Glutamatergic neuron (in vitro differentiated cells): ENCODE measurements around the gene ALAS1. TPM values are rescaled to one million over a fixed set of nuclear protein-coding genes. Genes with fewer than 3 reads are reported as not detected.

Source experiments
- DNase-seq: peaks from one replicate; pipeline ENCODE4 v3.0.0; 2022
- H3K27ac Mint-ChIP-seq: one replicate; pipeline ENCODE4 v1.8.0; 2020; ENCODE audit warnings: mild to moderate bottlenecking, mixed read lengths, inconsistent platforms; ENCODE audit not compliant: unreplicated experiment
- H3K27me3 Mint-ChIP-seq: one replicate; pipeline ENCODE4 v1.8.0; 2020; ENCODE audit warnings: mild to moderate bottlenecking, moderate library complexity, mixed read lengths, inconsistent platforms; ENCODE audit not compliant: unreplicated experiment
- H3K36me3 Mint-ChIP-seq: one replicate; pipeline ENCODE4 v1.8.0; 2020; ENCODE audit warnings: mild to moderate bottlenecking, mixed read lengths, inconsistent platforms; ENCODE audit not compliant: unreplicated experiment
- H3K4me1 Mint-ChIP-seq: one replicate; pipeline ENCODE4 v1.8.0; 2020; ENCODE audit warnings: mild to moderate bottlenecking, low read depth, mixed read lengths, inconsistent platforms; ENCODE audit not compliant: unreplicated experiment
- H3K4me3 Mint-ChIP-seq: one replicate; pipeline ENCODE4 v1.8.0; 2020; ENCODE audit warnings: mild to moderate bottlenecking, mixed read lengths, inconsistent platforms; ENCODE audit not compliant: unreplicated experiment
- H3K9me3 Mint-ChIP-seq: one replicate; pipeline ENCODE4 v1.8.0; 2020; ENCODE audit warnings: mild to moderate bottlenecking, moderate library complexity, mixed read lengths, inconsistent platforms; ENCODE audit not compliant: unreplicated experiment
- CTCF ChIP-seq: fragments of 200-600 bp; sonication (generic); IDR thresholded peaks from one replicate; pipeline ENCODE4 v1.5.0; 2021; ENCODE audit not compliant: partially characterized antibody, unreplicated experiment
- total RNA-seq: library from RNA; stranded (reverse); fragmentation: NEBNext Ultra II Directional; extraction: Animal tissue kit (Norgen Biotek cat#: 25700); gene quantifications from one replicate; pipeline ENCODE4 v1.2.1, GENCODE V29; 2021; ENCODE audit not compliant: unreplicated experiment

Gene ALAS1
- total RNA-seq, 1 donor from 2014 or later = 41.7 TPM

DNA sequence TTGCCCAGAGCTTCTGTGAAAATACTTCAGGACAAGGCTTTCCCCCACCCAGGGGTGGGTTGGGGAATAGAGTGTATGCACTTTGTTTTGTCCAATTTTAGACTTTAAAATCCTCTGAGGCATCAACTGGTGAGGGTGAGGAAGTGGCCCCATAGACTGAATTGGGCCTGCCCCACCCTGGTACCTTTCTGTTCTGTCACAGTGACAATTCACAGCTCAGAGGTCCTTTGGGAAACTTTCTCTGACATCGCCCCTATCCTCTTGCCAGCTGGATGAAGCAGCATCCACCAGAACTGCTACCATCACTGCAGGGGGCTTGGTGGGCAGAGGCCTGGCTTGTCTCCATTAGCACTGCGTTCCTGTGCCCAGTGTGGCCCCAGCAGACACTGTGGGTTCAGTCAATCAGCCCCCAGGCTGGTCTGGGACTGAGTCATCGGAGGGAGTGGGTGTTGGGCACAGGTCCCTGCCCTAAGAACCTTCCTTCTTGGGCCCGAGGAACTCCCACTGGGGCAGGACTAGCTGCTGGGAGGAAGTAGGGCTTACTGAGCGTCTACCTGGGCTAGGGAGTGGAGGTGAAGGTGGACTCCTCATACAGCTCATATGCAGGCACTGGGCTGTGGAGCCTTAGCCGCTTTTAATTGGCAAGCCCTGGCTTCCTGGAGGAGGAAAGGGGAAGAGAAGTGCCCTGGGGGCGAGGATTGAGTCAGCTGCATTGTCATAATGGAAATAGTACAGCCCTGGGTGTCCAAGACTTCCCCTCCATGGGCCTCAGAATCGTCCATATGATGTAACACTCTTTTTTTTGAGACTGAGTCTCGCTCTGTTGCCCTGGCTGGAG lies 46.0 kb downstream of the ALAS1 start:
- TF ChIP-seq CTCF = no peak
- H3K4me3 Mint-ChIP-seq = peak overlapping the region; percentile 52
- no peak for DNase-seq
- H3K36me3 Mint-ChIP-seq = no peaks in the 10 kb centered on the region
- peaks cover 13% of the 10 kb centered on the region for H3K4me1 Mint-ChIP-seq
- H3K27me3 Mint-ChIP-seq = peaks cover 21% of the 10 kb centered on the region
- peaks cover 23% of the 10 kb centered on the region for H3K9me3 Mint-ChIP-seq
- H3K27ac Mint-ChIP-seq = no peak overlapping the region

DNA sequence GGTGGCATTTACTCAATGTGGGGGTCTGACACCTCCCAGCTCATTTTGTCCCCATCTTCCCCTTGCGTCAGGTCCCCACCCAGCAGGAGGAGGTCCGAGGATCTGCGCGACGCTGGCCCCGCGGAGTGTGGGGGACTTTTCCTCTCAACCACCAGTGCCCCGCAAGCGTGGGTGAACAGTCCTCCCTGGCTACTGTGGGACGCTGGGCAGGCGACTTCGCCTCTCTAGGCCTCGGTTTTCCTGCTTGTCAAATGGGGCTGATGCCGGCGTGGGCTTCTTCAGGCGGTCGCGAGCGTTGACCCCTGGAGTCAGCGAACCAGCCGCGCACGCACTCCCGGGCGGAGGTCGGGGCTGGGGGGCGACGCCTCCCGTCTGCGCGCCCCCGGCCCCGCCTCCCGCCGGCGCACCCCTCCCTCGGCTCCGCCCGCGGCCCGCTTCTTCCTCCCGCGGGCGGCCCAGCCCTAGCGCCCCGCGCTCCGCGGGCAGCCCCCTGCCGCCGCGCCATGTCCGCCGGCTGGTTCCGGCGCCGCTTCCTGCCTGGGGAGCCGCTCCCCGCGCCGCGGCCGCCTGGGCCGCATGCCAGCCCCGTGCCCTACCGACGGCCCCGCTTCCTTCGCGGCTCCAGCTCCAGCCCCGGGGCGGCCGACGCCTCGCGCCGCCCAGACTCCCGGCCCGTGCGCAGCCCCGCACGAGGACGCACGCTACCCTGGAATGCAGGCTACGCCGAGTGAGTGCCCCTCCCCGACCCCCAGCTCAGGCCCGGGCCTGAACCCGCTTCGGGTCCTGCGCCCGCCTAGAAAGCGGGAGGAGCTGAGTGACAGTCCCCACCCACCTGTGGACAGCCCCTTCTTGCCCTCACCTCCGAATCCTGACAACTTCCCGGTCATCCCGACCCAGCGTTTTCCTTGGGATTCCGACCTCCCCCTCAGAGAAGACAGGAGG lies 47.6 kb downstream of the ALAS1 start, which contains the start of gene PPM1M:
Gene PPM1M, plus strand, starts transcription at position 438 of the 942 bp plus-strand sequence. Its CDS starts 66 bp downstream, at position 504.
- TF ChIP-seq CTCF = no peak
- Mint-ChIP-seq H3K9me3 (peaks cover 10% of the 10 kb centered on the region), H3K27ac (no peak within 1 kb of the TSS), H3K4me3 (peak within 1 kb of the TSS; percentile 61), H3K27me3 (peaks cover 12% of the 10 kb centered on the region), H3K36me3 (no peaks in the 10 kb centered on the region), H3K4me1 (peaks cover 5% of the 10 kb centered on the region)
- no peak for DNase-seq

DNA sequence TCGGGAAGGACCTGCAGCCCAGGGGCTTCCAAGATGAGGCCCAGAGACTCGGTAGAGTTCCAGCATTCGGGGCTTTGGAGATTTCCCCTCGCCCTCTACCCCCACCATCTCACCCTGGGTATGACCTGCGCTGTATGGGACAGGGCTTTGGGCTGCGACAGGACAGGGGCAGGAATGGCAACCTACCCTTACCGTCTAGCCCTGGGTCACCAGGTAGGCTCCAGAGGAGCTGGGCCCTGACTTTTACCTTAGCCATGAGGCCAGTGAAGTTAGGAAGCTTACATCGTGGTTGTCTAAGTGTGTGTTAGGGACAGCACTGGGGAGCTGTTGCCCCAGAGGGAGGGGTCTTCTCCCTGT lies 48.3 kb downstream of the ALAS1 start:
- TF ChIP-seq CTCF = no peak
- Mint-ChIP-seq H3K27ac (no peak overlapping the region), H3K4me1 (no peaks in the 10 kb centered on the region), H3K4me3 (peak overlapping the region; percentile 61), H3K27me3 (peaks cover 9% of the 10 kb centered on the region), H3K36me3 (no peaks in the 10 kb centered on the region), H3K9me3 (peaks cover 9% of the 10 kb centered on the region)
- no peak for DNase-seq

DNA sequence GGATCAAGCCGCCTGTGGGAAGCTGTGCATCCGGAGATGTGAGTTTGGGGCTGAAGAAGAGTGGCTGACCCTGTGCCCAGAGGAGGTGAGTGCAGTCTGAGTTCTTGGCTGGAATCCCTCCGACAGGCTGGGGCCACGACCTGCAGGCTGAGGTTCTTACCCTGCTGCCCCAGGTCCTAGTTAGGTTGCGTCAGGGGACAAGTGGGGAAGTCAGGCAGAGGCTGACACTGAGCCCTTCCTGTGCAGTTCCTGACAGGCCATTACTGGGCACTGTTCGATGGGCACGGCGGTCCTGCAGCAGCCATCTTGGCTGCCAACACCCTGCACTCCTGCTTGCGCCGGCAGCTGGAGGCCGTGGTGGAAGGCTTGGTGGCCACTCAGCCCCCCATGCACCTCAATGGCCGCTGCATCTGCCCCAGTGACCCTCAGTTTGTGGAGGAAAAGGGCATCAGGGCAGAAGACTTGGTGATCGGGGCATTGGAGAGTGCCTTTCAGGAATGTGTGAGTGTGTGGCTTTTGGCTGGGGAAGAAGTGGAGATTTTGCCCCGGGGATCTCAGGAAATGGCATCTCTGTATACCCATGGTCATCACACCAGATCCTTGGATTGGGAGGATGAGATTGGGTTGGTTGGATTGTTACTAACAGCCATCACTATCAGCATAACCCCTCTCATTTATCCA lies 48.9 kb downstream of the ALAS1 start:
- peaks cover 9% of the 10 kb centered on the region for H3K27me3 Mint-ChIP-seq
- no peak for DNase-seq
- H3K4me1 Mint-ChIP-seq = no peaks in the 10 kb centered on the region
- peak overlapping the region; percentile 61 for H3K4me3 Mint-ChIP-seq
- H3K27ac Mint-ChIP-seq = no peak overlapping the region
- TF ChIP-seq CTCF = no peak
- no peaks in the 10 kb centered on the region for H3K36me3 Mint-ChIP-seq
- H3K9me3 Mint-ChIP-seq = peaks cover 9% of the 10 kb centered on the region
